ENCODE results near the gene SHB. TPM values are rescaled to one million over a fixed set of nuclear protein-coding genes. Genes with fewer than 3 reads are reported as not detected.
A peak's percentile ranks its signal among the peaks of the same experiment; 100 is the strongest.

SHB gene
- total RNA-seq, 1 experiment from 2014 or later, result 56.4 TPM

GRCh38 chr9:37902796-37903646 is 166.0 kb downstream of the SHB start:
- peak overlapping the region; percentile 94 for H2AFZ ChIP-seq (ENCODE audit: low read length)
- intact Hi-C loops (cut with micrococcal nuclease), result loop anchor here (1.0 to 10.0 kb wide), 2 partner anchors 156 to 418 kb away; partner anchors contain the start of gene POLR1E
- POLR2A ChIA-PET (ENCODE audit: unreplicated experiment), result interaction anchor here (0.6 kb wide), 1 partner anchor 118 kb away, joined by 3 read pairs; the partner anchor contains the start of gene EXOSC3

DNA sequence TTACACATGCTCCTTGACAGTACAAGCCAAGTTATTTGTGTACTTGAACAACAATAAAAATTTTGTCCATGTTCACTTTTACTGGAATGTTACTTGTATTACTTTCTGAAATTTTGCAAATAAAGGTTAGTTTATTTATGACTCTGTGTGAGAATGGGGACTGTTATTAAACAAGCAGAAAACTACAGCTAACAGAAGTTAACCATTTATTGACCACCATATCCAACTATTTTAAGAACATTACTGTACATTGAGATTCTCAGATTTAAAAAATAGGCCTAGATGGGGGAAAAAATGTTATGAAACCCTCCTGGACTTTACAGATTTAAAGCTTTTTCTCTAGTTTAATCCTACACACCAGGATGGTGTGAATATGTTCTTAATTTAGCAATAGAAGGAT is 166.9 kb downstream of the SHB start:
- H3K9me2 ChIP-seq (replicated peaks; ENCODE audit: low read length), result no peaks in the 10 kb centered on the region
- ChIA-PET POLR2A (ENCODE audit: unreplicated experiment) (no interaction called here), CTCF (no interaction called here)
- H3K4me1 ChIP-seq (ENCODE audit: insufficient read depth, low read length), result peaks cover 18% of the 10 kb centered on the region
- H3K27me3 ChIP-seq (ENCODE audit: low read length), result no peaks in the 10 kb centered on the region
- no peak overlapping the region for H2AFZ ChIP-seq (ENCODE audit: low read length)
- H3K36me3 ChIP-seq (ENCODE audit: low read depth, low read length), result peaks cover 4% of the 10 kb centered on the region; the same call in 1 of the 2 replicates
- no peak overlapping the region for H3K27ac ChIP-seq (ENCODE audit: low read length)
- ATAC-seq (no peak), DNase-seq (no peak)
- BruUV-seq (replicated peaks), result no TSS peak
- H4K20me1 ChIP-seq (ENCODE audit: low read length), result peaks cover 11% of the 10 kb centered on the region; the same call in 1 of the 2 replicates
- H3K4me3 ChIP-seq (ENCODE audit: low read length), result peak overlapping the region; percentile 93
- intact Hi-C loops (cut with micrococcal nuclease), result loop anchor here (10.0 kb wide), 1 partner anchor 417 kb away; the partner anchor contains the start of gene POLR1E
- peak overlapping the region; percentile 88 for H3K9ac ChIP-seq (ENCODE audit: low read length)
- no peaks in the 10 kb centered on the region for H3F3A ChIP-seq (ENCODE audit: low read length, unreplicated experiment)
- peaks cover 32% of the 10 kb centered on the region for H3K79me2 ChIP-seq (ENCODE audit: low read length)
- H3K4me2 ChIP-seq (ENCODE audit: low read length), result peak overlapping the region; percentile 96
- no peaks in the 10 kb centered on the region for H3K9me3 ChIP-seq (ENCODE audit: low read length)
- TF ChIP-seq EZH2phosphoT487 (IDR thresholded peaks at IDR 0.05; ENCODE audit: borderline replicate concordance, low read length), result no peak
- TF ChIP-seq EZH2 (IDR thresholded peaks at IDR 0.05; ENCODE audit: low read length, unreplicated experiment), result no peak
- TF ChIP-seq CTCF (conservative IDR thresholded peaks at IDR 0.05; ENCODE audit: low read depth, low read length), result no peak

More at GRCh38 chr9:37902796-37903646, 166.0 kb downstream of the SHB start:
- peaks cover 11% of the 10 kb centered on the region; the same call in 1 of the 2 replicates for H4K20me1 ChIP-seq (ENCODE audit: low read length)
- peak; percentile 50 for DNase-seq
- no peaks in the 10 kb centered on the region for H3K9me3 ChIP-seq (ENCODE audit: low read length)
- peak overlapping the region; percentile 93 for H3K4me3 ChIP-seq (ENCODE audit: low read length)
- TSS peak; percentile 36 for BruUV-seq (replicated peaks)
- peak overlapping the region; percentile 71 for H3K27ac ChIP-seq (ENCODE audit: low read length)
- no peaks in the 10 kb centered on the region for H3K27me3 ChIP-seq (ENCODE audit: low read length)
- peaks cover 32% of the 10 kb centered on the region for H3K79me2 ChIP-seq (ENCODE audit: low read length)
- peak overlapping the region; percentile 96 for H3K4me2 ChIP-seq (ENCODE audit: low read length)
- TF ChIP-seq CTCF (conservative IDR thresholded peaks at IDR 0.05; ENCODE audit: low read depth, low read length) (no peak), EZH2phosphoT487 (IDR thresholded peaks at IDR 0.05; ENCODE audit: borderline replicate concordance, low read length) (no peak), EZH2 (IDR thresholded peaks at IDR 0.05; ENCODE audit: low read length, unreplicated experiment) (no peak)
- CTCF ChIA-PET, result interaction anchor here (0.6 kb wide), 1 partner anchor 534 kb away, joined by 3 read pairs; no protein-coding TSS in a partner anchor
- H3F3A ChIP-seq (ENCODE audit: low read length, unreplicated experiment), result no peaks in the 10 kb centered on the region
- H3K36me3 ChIP-seq (ENCODE audit: low read depth, low read length), result peaks cover 4% of the 10 kb centered on the region; the same call in 1 of the 2 replicates
- no peaks in the 10 kb centered on the region for H3K9me2 ChIP-seq (replicated peaks; ENCODE audit: low read length)
- peak; percentile 4 for ATAC-seq
- H3K4me1 ChIP-seq (ENCODE audit: insufficient read depth, low read length), result peaks cover 18% of the 10 kb centered on the region
- H3K9ac ChIP-seq (ENCODE audit: low read length), result peak overlapping the region; percentile 88
